MM.1S (cell line): ENCODE measurements around the gene ATP6V1B1.

Experiments used
- DNase-seq: peaks from one replicate; pipeline ENCODE4 v3.0.0-alpha.2; 2015
- H2AFZ ChIP-seq: fragments of 300-600 bp; sonication (generic); 2 replicates; pipeline ENCODE4 v1.6.0; 2016; ENCODE audit warnings: antibody characterized with exemption, low read length
- H3F3A ChIP-seq: fragments of 300-600 bp; sonication (generic); 2 replicates; pipeline ENCODE4 v1.6.1; 2016; ENCODE audit warnings: mild to moderate bottlenecking, antibody characterized with exemption, low read length, moderate library complexity, mixed read lengths; ENCODE audit not compliant: insufficient read depth
- H3K27ac ChIP-seq: fragments of 300-600 bp; sonication (generic); 2 replicates; pipeline ENCODE4 v1.5.1; 2016; ENCODE audit warnings: mild to moderate bottlenecking, low read length
- H3K27me3 ChIP-seq: fragments of 300-600 bp; sonication (generic); replicated peaks from 2 replicates; pipeline ENCODE4 v1.6.0; 2016; ENCODE audit warnings: low read length; ENCODE audit not compliant: insufficient read depth
- H3K36me3 ChIP-seq: fragments of 300-600 bp; sonication (generic); replicated peaks from 2 replicates; pipeline ENCODE4 v1.6.1; 2016; ENCODE audit warnings: mild to moderate bottlenecking, low read length, mixed read lengths; ENCODE audit not compliant: insufficient read depth
- H3K4me1 ChIP-seq: fragments of 300-600 bp; sonication (generic); 2 replicates; pipeline ENCODE4 v1.6.1; 2016; ENCODE audit warnings: low read length, mixed read lengths
- H3K4me2 ChIP-seq: fragments of 300-600 bp; sonication (generic); 2 replicates; pipeline ENCODE4 v1.6.0; 2016; ENCODE audit warnings: low read depth, low read length
- H3K4me3 ChIP-seq: fragments of 300-600 bp; sonication (generic); 2 replicates; pipeline ENCODE4 v1.5.1; 2016; ENCODE audit warnings: low read length, mixed read lengths
- H3K79me2 ChIP-seq: fragments of 300-600 bp; sonication (generic); 2 replicates; pipeline ENCODE4 v1.6.1; 2016; ENCODE audit warnings: mixed run types, low read length, mixed read lengths
- H3K9ac ChIP-seq: fragments of 300-600 bp; sonication (generic); 2 replicates; pipeline ENCODE4 v1.6.1; 2016; ENCODE audit warnings: low read length, mixed read lengths
- H3K9me2 ChIP-seq: fragments of 300-600 bp; sonication (generic); replicated peaks from 2 replicates; pipeline ENCODE4 v1.6.1; 2016; ENCODE audit warnings: mild to moderate bottlenecking, low read length, mixed read lengths; ENCODE audit not compliant: insufficient read depth
- H3K9me3 ChIP-seq: fragments of 300-600 bp; sonication (generic); replicated peaks from 2 replicates; pipeline ENCODE4 v1.6.1; 2016; ENCODE audit warnings: mild to moderate bottlenecking, low read length, mixed read lengths; ENCODE audit not compliant: insufficient read depth
- H4K20me1 ChIP-seq: fragments of 300-600 bp; sonication (generic); 2 replicates; pipeline ENCODE4 v1.6.1; 2016; ENCODE audit warnings: mild to moderate bottlenecking, low read length, moderate library complexity, mixed read lengths; ENCODE audit not compliant: insufficient read depth
- EZH2 ChIP-seq: fragments of 300-600 bp; sonication (generic); optimal IDR thresholded peaks from 2 replicates; pipeline ENCODE3; 2017; ENCODE audit warnings: low read depth, mild to moderate bottlenecking, antibody characterized with exemption, low read length, mixed read lengths
- EZH2phosphoT487 ChIP-seq: fragments of 300-600 bp; sonication (generic); IDR thresholded peaks from 2 replicates; pipeline ENCODE4 v1.6.1; 2018; ENCODE audit warnings: antibody characterized with exemption, low read length
- TF ChIP-seq, protein P1 (sequence below): fragments of 300-600 bp; sonication (generic); IDR thresholded peaks from 2 replicates; pipeline ENCODE4 v1.5.1; 2016; ENCODE audit warnings: antibody characterized with exemption, low read length, mixed read lengths

The ATP6V1B1 gene

GRCh38 chr2:70985283-70985688 lies 49.6 kb downstream of the ATP6V1B1 start:
- no peak for DNase-seq
- Histone ChIP-seq H3K4me2 (no peak overlapping the region), H3K27ac (no peak overlapping the region), H3K9me2 (no peaks in the 10 kb centered on the region), H3K4me3 (no peak overlapping the region), H3K79me2 (no peaks in the 10 kb centered on the region), H3K4me1 (no peaks in the 10 kb centered on the region; the same call in 1 of the 2 replicates), H4K20me1 (peaks cover 3% of the 10 kb centered on the region; the same call in 1 of the 2 replicates), H3K9ac (no peak overlapping the region), H3K27me3 (no peaks in the 10 kb centered on the region), H2AFZ (no peak overlapping the region), H3K36me3 (no peaks in the 10 kb centered on the region; the same call in 1 of the 2 replicates), H3F3A (no peaks in the 10 kb centered on the region), H3K9me3 (no peaks in the 10 kb centered on the region)
- TF ChIP-seq, protein P1, sequence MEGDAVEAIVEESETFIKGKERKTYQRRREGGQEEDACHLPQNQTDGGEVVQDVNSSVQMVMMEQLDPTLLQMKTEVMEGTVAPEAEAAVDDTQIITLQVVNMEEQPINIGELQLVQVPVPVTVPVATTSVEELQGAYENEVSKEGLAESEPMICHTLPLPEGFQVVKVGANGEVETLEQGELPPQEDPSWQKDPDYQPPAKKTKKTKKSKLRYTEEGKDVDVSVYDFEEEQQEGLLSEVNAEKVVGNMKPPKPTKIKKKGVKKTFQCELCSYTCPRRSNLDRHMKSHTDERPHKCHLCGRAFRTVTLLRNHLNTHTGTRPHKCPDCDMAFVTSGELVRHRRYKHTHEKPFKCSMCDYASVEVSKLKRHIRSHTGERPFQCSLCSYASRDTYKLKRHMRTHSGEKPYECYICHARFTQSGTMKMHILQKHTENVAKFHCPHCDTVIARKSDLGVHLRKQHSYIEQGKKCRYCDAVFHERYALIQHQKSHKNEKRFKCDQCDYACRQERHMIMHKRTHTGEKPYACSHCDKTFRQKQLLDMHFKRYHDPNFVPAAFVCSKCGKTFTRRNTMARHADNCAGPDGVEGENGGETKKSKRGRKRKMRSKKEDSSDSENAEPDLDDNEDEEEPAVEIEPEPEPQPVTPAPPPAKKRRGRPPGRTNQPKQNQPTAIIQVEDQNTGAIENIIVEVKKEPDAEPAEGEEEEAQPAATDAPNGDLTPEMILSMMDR = no peak
- TF ChIP-seq EZH2phosphoT487 (no peak), EZH2 (no peak)

- H3K9me2 ChIP-seq = no peaks in the 10 kb centered on the region
- no peak overlapping the region for H3K9ac ChIP-seq
- H2AFZ ChIP-seq = no peak overlapping the region
- no peaks in the 10 kb centered on the region for H3K79me2 ChIP-seq
- H3K4me2 ChIP-seq = no peak overlapping the region
- H4K20me1 ChIP-seq = peaks cover 3% of the 10 kb centered on the region; the same call in 1 of the 2 replicates
- H3K27ac ChIP-seq = no peak overlapping the region
- H3F3A ChIP-seq = no peaks in the 10 kb centered on the region
- no peak overlapping the region for H3K4me3 ChIP-seq
- H3K9me3 ChIP-seq = no peaks in the 10 kb centered on the region
- H3K36me3 ChIP-seq = no peaks in the 10 kb centered on the region; the same call in 1 of the 2 replicates
- H3K27me3 ChIP-seq = no peaks in the 10 kb centered on the region
- H3K4me1 ChIP-seq = no peaks in the 10 kb centered on the region; the same call in 1 of the 2 replicates
- DNase-seq = no peak
- no peak for TF ChIP-seq EZH2phosphoT487
- no peak for TF ChIP-seq EZH2
- TF ChIP-seq, protein P1 = no peak
Measured at GRCh38 chr2:70985956-70986355, 50.3 kb downstream of the ATP6V1B1 start.

DNA sequence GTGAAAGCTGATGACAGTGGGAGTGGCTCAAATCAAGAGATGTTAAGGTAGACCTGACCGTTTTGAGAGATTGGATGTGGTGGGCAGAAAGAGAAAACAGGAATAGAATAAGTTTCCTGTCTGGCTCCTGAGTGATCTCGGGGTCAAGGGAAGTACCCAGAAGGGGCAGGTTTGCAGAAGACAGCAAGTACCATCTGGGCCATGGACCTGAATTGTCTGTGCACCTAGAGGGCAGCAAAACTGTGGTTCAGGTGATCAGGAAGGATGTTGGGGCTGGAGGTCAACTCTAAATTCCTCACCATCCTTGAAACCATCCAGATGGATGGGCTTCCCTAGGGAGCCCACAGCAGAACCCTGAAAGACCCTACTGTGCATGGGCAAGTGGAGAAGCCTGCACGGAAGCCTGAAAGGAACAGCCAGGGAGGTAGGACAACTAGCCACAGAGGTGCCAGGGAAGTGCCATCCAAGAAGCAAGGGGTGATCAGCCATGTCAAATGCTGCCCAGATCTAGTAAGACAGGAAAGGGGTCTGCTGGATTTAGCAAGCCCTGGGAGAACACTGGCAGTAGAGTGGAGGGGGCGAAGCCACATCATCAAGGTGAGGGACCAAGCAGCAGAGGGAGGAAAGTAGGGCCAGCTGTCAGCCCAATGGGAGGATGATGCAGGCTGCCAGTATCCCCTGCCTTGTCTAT lies 50.9 kb downstream of the ATP6V1B1 start:
- H3K4me3 ChIP-seq = no peak overlapping the region
- H2AFZ ChIP-seq = no peak overlapping the region

More for the DNA sequence above, 50.9 kb downstream of the ATP6V1B1 start:
- Histone ChIP-seq H3K4me2 (no peak overlapping the region), H3K9me2 (no peaks in the 10 kb centered on the region), H3K36me3 (no peaks in the 10 kb centered on the region; the same call in 1 of the 2 replicates), H4K20me1 (peaks cover 3% of the 10 kb centered on the region; the same call in 1 of the 2 replicates), H3K27ac (no peak overlapping the region), H3K9me3 (no peaks in the 10 kb centered on the region), H3K27me3 (no peaks in the 10 kb centered on the region), H3K4me1 (no peaks in the 10 kb centered on the region; the same call in 1 of the 2 replicates), H3F3A (no peaks in the 10 kb centered on the region), H3K9ac (no peak overlapping the region), H3K79me2 (peaks cover 6% of the 10 kb centered on the region)
- TF ChIP-seq, protein P1 = no peak
- DNase-seq = no peak
